Ecto neural progenitor cell (in vitro differentiated cells): ENCODE results near the gene RUNX2.
A peak's percentile ranks its signal among the peaks of the same experiment; 100 is the strongest.
"Not testable (repeated sequence)": the region's sequence is repeated elsewhere in the genome, so short reads cannot be mapped to it uniquely, and the experiment has no call there.

ENCODE experiments used
- DNase-seq: peaks from one replicate; pipeline ENCODE4 v3.0.0-alpha.2; 2018; ENCODE audit warnings: low spot score

Gene RUNX2

GRCh38 chr6:45556828-45557227, 228.7 kb downstream of the RUNX2 start:
- no peak for DNase-seq

- DNase-seq: no peak
These were observed 229.3 kb downstream of the RUNX2 start for GRCh38 chr6:45557454-45557853.

- DNase-seq: no peak
These were observed 230.7 kb downstream of the RUNX2 start for GRCh38 chr6:45558858-45559257.

- not testable (repeated sequence) for DNase-seq
These were observed 232.2 kb downstream of the RUNX2 start for GRCh38 chr6:45560321-45560820.

DNA sequence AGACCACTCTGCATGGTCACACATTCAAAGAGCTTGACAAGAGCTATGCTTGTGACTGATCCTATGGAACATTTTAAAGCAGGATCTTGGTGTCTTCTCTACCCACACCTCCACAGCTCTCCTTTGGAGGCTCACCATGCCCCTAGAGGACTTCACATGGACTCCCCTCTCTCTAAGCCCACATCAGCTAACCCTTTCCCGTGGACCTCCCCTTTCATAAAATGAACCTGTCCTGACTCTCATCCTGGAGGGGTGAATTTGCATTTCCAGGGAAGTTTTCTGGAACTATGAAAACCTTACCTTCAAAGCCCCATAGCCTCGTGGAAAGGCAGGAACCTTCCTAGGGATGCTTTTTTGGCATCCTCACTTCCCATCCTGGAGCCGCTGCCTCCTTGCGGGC, 234.0 kb downstream of the RUNX2 start:
- DNase-seq: no peak

GRCh38 chr6:45563041-45563440, 234.9 kb downstream of the RUNX2 start:
- no peak for DNase-seq

GRCh38 chr6:45563844-45564243, 235.7 kb downstream of the RUNX2 start:
- DNase-seq: no peak

- DNase-seq: peak; percentile 62
These were observed 238.8 kb downstream of the RUNX2 start for GRCh38 chr6:45566882-45567281.

DNA sequence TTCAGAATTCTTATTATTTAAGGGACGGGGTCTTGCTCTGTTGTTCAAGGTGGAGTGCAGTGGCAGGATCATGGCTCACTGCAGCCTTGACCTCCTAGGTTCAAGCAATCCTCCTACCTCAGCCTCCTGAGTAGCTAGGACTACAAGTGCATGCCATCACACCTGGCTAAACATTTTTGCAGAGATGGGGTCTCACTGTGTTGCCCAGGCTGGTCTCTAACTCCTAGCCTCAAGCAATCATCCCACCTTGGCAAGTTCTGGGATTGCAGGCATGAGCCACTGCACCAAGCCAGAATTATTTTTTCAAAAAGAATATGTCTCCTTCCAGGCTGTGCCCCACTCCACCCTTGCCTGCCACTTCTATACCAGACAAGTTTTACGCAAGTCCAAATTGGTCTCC, 239.7 kb downstream of the RUNX2 start:
- no peak for DNase-seq

DNA sequence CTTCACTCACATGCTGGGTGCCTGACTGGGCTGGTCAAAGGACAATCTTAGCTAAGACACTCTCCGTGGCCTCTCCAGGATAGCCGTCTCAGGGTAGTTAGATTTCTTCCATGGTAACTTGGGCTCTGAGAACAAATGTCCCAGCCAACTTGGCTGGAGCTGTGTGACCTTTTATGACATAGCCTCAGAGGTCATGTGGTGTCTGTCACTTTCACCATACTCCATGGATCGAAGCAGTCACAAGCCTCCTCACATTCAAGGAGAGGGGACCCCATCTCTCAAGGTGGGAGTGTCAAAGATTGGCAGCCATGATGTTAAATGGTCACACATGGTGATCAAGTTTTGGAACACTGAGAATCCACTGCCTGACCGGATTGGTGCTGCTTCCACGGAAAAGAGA, 240.5 kb downstream of the RUNX2 start:
- DNase-seq: no peak

GRCh38 chr6:45569210-45569945, 241.2 kb downstream of the RUNX2 start:
- no peak for DNase-seq

DNA sequence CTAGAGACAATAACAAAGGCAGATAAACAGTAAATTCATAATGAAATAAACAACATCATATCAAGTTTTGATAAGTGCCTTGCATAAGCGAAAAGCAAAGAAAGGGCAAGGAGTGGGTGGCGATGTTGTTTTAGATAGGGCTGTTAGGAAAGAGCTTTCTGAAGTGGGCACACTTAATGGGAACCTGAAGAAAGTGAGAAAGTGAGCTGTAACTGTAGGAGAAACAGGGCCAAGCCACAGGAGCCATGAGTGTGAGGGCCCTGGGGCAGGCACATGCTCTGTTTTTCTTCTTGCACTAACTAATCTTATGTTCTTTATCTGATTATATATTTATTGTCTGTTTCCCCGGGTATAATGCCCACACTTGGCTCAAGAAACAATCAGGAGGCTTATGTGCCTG, 243.0 kb downstream of the RUNX2 start:
- DNase-seq: no peak

DNA sequence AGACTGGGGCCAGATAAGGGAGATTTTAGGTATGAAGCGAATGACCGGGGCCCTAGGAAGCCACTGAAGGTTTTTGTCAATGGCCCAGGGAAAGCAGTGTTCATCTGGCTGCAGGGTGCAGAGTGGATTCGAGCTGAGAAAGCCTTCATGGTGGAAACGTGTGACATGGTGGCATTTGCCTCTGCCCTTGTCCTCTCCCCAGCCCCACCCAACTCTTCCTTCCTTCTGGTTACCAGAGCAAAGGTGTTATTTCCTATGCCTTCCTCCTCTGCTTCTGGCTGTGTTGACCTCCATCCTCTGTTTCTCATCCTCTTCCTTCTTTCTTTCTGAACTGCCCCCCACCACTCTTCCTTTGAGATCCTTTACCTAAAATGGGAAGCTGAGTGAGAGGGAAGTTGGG, 244.7 kb downstream of the RUNX2 start:
- no peak for DNase-seq

DNA sequence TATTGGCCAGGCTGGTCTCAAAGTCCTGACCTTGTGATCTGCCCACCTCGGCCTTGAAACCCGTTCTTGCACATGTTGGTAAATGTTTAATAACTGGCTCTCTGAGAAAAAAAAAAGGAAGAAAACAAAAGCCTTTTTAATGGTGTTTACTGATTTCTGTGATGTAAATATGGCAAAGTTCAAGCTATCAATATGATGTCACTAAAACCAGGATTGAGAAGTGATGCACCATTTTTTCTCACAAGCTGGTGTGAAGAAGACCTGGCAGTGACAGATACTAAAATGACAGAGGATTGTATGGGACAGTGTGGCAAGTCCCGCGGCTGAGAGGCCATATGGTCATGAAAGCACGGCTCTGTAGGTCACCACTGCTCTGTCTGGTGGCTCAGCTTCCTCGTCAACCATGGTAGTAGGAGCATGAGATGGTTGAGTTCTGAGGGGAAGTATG, 245.9 kb downstream of the RUNX2 start:
- no peak for DNase-seq

GRCh38 chr6:45574885-45575284, 246.8 kb downstream of the RUNX2 start:
- DNase-seq: no peak

GRCh38 chr6:45576648-45577624, 248.8 kb downstream of the RUNX2 start:
- DNase-seq: no peak

- DNase-seq: no peak
These were observed 249.8 kb downstream of the RUNX2 start for GRCh38 chr6:45577836-45578504.

DNA sequence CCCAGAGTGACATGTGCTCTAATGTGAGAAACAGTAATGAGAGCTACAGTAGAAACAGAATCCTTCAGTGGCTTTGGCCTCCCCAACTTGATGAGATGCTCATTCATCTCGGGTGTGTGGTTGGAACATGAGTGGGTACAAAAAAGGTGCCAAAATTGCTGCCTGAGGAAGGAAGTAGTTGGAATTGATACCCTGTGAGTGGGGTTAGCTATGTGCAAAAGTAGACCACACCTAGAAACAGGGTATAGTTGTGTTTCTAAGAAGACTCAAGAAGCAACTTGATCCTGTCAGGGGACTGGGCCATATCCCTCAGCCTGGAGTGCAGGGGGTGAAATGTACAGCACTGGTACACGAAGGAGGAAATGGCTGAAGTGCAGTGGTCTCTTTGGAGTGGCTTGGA, 256.0 kb downstream of the RUNX2 start:
- DNase-seq: no peak

DNA sequence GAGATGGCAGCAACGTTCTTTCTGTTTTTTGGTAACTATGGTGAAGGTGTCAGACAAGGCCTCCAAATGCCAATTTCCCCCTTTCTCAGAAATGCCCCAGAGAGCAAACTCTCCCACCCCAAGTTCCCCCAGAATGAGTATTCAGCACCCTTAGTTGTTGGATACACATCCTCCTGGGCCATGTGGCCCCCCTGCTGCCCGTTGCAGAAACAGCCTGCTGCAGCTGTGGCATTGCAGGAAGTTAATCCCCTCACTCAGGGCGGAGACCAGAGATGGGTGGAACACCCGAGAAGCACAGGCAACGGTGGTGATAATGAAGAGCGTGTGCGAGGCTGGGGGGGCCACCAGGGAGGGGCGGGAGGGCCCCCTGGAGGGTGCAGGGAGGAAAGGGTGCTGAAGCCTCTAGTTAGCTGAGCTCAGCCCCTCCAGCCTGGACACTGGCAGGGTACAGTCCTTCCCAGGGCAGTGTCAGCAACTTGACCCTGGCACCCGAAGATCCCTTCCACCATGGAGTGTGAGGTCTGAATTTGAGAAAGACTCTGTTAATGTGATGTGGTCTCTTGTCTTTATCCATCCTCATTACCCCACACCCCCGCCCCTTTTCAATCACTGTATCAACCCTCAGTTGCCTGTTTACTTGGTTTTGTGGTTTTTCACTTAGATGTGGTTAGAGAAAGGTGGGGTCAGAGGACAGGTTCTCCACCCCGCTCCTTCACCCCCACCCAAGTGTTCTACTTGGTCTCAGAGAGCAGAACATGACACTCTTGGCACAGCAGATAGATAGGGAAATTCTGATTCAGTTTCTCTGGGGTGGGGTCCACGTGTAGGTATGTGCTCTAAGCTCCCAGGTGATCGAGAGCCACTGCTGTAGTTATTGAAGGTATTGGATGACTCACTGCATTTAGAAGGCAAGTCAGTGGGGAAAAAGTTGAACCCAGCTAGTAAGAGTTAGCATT, 258.4 kb downstream of the RUNX2 start:
- DNase-seq: no peak

- DNase-seq: no peak
These were observed 259.3 kb downstream of the RUNX2 start for GRCh38 chr6:45587229-45588060.
